CD4-positive, alpha-beta T cell treated with Interferon alpha-2 for 1 hour (primary cell): ENCODE data around the gene SESTD1.

Experiments used
- DNase-seq, 2 donors: peaks; one replicate each; pipeline ENCODE4 v3.0.0-alpha.2; 2020 to 2022

The SESTD1 gene

GRCh38 chr2:179264368-179265081, at the start of gene SESTD1:
TSS of gene SESTD1 (minus strand) at chr2:179264832. CDS start at chr2:179191841, 72,991 bp downstream.
- peak; percentile 54 to 55 for DNase-seq

GRCh38 chr2:179313057-179313456, 48.4 kb upstream of the SESTD1 start:
- DNase-seq = no peak

GRCh38 chr2:179311101-179311500, 46.5 kb upstream of the SESTD1 start:
- no peak for DNase-seq

GRCh38 chr2:179307616-179308371, 43.2 kb upstream of the SESTD1 start:
- no peak for DNase-seq

GRCh38 chr2:179305125-179305524, 40.5 kb upstream of the SESTD1 start:
- DNase-seq = no peak

DNA sequence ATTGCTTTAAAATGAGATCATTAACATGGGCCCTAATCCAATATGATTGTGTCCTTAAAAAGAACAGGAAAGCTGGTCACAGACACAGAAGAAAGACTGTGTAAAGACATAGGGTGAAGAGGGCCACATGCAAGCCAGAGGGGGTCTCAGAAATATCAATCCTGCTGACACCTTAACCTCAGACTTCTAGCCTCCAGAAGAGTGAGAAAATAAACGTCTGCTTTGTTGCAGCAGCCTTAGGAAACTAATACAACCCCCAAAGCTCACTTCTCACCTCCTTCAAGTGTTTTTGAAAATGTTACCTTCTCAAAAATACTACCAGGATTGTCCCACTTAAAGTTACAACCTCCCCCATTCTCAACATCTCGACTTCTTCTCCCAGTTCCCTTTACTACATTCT, 39.8 kb upstream of the SESTD1 start:
- DNase-seq = no peak

- DNase-seq = no peak
These were observed 38.3 kb upstream of the SESTD1 start for GRCh38 chr2:179302764-179303571.

DNA sequence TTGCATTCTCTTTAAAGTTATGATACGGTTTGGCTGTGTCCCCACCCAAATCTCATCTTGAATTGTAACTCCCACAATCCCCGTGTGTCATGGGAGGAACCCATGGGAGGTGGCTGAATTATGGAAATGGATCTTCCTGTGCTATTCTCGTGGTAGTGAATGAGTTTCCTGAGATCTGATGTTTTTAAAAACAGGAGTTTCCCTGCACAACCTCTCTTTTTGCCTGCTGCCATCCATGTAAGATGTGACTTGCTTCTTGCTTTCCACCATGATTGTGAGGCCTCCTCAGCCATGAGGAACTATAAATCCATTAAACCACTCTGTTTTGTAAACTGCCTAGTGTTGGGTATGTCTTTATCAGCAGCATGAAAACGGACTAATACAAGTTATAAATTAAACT, 37.5 kb upstream of the SESTD1 start:
- no peak for DNase-seq

- peak in 1 of 2 donors; percentile 13 for DNase-seq
These were observed 34.0 kb upstream of the SESTD1 start for GRCh38 chr2:179298666-179299065.

DNA sequence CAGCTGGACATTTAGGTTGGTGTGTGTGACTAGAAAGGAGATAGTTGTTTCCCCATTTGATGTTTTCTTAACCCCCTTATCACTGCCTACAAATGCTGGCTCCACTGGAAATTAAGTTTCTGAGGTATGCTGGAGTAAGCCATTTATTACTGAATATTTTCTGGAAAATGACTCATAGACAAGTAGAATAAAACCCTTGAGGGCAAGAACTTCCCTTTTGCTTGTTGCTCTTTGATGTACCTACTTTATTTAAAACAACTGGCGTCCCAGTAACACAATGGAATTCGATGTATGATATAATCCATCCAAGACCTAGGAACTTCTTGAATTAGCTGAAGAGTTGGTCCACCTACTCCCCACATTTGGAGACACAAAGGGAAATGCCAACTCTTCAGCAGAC, 33.3 kb upstream of the SESTD1 start:
- DNase-seq = no peak

- no peak for DNase-seq
These were observed 25.7 kb upstream of the SESTD1 start for GRCh38 chr2:179290329-179290728.

DNA sequence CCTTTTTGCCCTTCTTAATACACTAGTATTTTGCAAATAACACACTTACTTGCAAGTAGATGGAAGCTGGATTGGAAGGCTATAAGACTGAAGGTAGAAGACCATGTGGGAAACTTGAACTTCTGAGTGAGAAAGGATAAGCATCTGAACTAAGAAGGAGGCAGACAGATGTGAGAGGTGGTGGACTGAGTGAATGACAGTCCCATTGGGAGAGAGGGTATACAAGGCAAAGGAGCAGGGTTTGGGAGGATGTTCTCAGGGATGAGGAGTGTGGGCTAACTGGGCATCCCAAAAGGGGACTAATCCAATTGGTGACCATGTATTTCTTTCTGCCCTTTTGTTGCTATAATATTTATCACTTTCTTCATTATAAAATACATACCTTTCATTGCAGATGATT, 20.4 kb upstream of the SESTD1 start:
- no peak for DNase-seq

GRCh38 chr2:179277429-179278196, 13.0 kb upstream of the SESTD1 start:
- no peak for DNase-seq

GRCh38 chr2:179275253-179276012, 10.8 kb upstream of the SESTD1 start:
- no peak for DNase-seq

DNA sequence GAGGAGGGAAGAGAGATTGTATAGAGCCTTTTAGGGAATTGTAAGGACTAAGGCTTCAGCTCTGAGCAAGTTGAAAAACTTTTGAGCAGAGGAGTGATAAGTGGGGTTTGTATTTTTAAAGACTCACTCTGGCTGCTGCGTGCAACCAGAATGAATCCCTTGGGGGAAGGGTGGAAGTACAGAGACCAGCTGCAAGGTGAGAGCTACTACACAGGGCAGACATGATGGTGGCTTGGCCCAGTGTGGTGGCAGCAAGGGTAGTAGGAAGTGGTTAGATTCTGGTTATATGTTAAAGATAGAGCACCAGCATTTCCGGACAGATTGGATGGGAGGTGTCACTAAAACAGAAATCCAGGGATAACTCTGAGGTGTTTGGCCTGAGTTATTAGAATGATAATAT, 10.1 kb upstream of the SESTD1 start:
- peak in 1 of 2 donors; percentile 18 for DNase-seq

- no peak for DNase-seq
These were observed 8.9 kb upstream of the SESTD1 start for GRCh38 chr2:179273461-179273962.

DNA sequence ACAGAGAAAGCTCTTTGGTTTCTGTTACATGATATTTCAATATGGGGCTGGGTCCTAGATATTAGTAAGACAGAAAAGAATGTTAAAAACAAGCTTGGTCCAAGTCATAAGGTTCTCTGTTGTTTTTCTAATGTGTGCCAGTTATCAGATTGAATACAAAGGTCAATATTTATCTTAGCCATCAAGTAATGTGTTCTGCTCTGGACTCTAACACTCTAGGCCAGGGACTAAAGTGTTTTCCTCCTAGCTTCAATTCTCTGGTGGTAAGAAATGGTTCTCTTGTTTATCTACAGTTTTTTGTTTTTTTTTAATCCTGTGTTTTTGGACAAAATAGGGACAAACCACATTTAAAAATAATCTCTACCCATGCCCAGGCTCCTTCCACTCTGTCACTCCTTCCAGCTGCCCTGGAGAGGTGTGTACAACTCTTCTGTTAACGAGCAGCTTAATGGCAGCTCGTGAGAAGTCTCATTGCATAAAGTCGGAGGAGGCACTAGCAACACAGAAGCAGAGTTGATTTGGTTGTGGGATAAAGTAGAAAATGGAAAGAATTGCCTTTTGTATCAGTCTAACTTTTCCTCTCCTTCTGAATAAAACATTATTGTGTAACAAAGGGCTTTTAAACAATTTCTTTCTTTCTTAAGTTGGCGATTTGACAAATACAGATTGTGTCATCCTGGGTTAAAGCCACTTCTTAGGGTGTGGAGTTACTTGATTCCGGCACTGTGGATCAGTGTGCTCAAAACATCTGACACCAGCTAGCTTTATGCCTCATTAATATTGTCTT, 8.0 kb upstream of the SESTD1 start:
- DNase-seq = no peak

- DNase-seq = no peak
These were observed 6.1 kb upstream of the SESTD1 start for GRCh38 chr2:179270689-179271088.

DNA sequence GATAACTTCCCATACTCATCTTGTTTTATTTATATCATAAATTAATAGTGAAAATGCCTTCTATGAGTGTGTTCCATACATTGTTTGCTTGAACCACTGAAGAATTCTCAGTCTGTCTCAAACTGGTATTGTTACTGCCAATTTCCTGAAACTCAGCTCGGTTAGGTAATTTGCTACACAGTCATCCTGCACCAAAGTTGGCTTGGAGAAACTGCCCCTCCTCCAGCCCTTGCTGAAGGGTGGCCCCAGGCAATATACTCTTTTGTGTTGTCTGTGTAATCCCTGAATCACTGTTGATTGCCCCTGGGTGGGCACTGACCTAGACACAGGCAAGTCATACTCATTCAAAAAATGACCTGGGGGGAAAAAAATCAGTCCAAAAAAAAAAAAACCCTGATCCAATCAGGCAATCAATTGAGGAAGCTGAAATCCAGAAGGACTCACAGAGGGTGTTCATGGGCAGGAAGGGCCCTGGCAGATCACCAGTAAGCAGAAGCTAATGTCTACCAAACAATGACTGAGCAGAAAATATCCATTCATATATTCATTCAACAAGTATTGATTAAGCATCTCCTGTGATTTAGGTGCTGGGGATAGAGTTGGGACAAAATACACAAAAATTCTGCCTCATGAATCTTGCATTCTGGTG, 3.8 kb upstream of the SESTD1 start:
- peak in 1 of 2 donors; percentile 5 for DNase-seq

DNA sequence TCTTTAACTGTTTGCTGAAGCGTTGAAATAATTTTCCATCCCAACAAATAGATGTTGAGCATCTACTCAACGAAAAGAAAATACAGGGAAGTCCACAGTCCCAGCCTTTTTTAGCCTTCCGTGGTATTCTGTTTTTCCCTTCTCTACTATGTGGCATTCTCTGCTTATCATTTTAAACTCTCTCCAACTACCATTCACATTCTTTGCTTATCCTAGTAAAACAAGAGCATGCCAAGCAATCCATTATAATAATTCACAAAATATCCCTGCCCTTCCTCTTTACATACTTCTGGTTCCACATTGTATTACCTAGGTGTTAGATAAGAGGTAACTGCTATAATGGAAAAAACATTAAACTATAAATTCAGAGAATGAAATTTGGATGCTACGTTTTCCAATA, 1.6 kb upstream of the SESTD1 start:
- no peak for DNase-seq
